ENCODE data around the gene GALNT2. TPM values are rescaled to one million over a fixed set of nuclear protein-coding genes. Genes with fewer than 3 reads are reported as not detected.

GALNT2 gene
- polyA plus RNA-seq, 1 of the 3 experiments (the other 2 are of a cell fraction): 118 TPM

DNA sequence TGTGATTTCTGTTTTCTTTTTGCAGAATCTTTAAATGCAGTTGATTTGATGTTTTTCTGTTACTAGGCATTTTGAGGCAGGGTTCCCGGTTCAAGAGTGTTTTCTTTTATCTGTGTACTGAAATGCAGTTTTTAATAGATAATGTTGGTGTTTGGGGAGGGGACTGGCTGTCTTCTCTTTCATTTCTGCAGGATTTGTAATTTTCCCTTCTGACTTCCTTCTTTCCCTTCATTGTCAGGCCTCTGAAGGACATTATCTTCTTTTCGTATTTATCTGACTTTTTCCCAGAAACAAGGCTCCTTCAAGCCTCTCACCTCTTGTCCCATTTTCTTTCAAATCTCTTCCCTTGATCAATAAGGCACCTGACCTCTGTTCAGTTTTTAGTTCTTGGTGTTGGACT lies 1.5 kb upstream of the GALNT2 start:
- Histone ChIP-seq H3K27me3 (ENCODE audit: insufficient read depth) (no peaks in the 10 kb centered on the region), H2AFZ (ENCODE audit: low read depth) (peak overlapping the region; percentile 97), H3K9me2 (no peaks in the 10 kb centered on the region), H3K4me1 (ENCODE audit: control insufficient read depth in 1 of 2, insufficient read depth in 2 of 2, low read depth in 1 of 2, low read length in 1 of 2) (peaks cover 16 to 20% of the 10 kb centered on the region in 2 experiments; a peak in 3 of 4 replicates), H3K79me2 (ENCODE audit: insufficient read depth) (peaks cover 32% of the 10 kb centered on the region), H3K27ac (ENCODE audit: low read depth in 2 of 2, low read length in 1 of 2) (no peak overlapping the region), H3K36me3 (replicated peaks in 1 of 2; ENCODE audit: control insufficient read depth in 1 of 2, insufficient read depth in 2 of 2, low read length in 1 of 2) (no peaks in the 10 kb centered on the region), H3K4me2 (no peak overlapping the region), H3K9me3 (peaks cover 4% of the 10 kb centered on the region; the same call in 1 of the 2 replicates), H4K20me1 (ENCODE audit: insufficient read depth) (peaks cover 27% of the 10 kb centered on the region), H3K9ac (no peak overlapping the region), H3F3A (replicated peaks; ENCODE audit: insufficient read depth) (peaks cover 15% of the 10 kb centered on the region), H3K4me3 (ENCODE audit: low read depth in 2 of 2, low read length in 1 of 2) (no peak overlapping the region)
- no peak for TF ChIP-seq SIN3A (IDR thresholded peaks at IDR 0.05; ENCODE audit: borderline replicate concordance, low read depth, low read length)
- TF ChIP-seq REST (IDR thresholded peaks at IDR 0.05; ENCODE audit: low read depth, low read length): no peak
- no peak for TF ChIP-seq EP300 (IDR thresholded peaks at IDR 0.05; ENCODE audit: borderline replicate concordance in 1 of 2, low read depth in 1 of 2, low read length in 1 of 2)
- TF ChIP-seq TCF12 (IDR thresholded peaks at IDR 0.05): no peak
- TF ChIP-seq RAD21 (IDR thresholded peaks at IDR 0.05; ENCODE audit: low read length): no peak
- TF ChIP-seq TAF1 (IDR thresholded peaks at IDR 0.05; ENCODE audit: borderline replicate concordance, low read depth, low read length): no peak
- no peak for DNase-seq
- POLR2A ChIA-PET: no interaction called here
- CTCF ChIA-PET: interaction anchor here (0.5 kb wide), 1 partner anchor 29 kb away, joined by 3 read pairs; no protein-coding TSS in a partner anchor
- 90% methylated on average over 2 of the region's 2 CpGs for WGBS (ENCODE audit: low lambda C conversion rate)

GRCh38 chr1:230066031-230066430 lies 1.0 kb upstream of the GALNT2 start:
- no peak for TF ChIP-seq EP300 (IDR thresholded peaks at IDR 0.05; ENCODE audit: borderline replicate concordance in 1 of 2, low read depth in 1 of 2, low read length in 1 of 2)
- H3K27me3 ChIP-seq (ENCODE audit: insufficient read depth): no peaks in the 10 kb centered on the region
- peaks cover 36% of the 10 kb centered on the region for H3K79me2 ChIP-seq (ENCODE audit: insufficient read depth)
- H3K36me3 ChIP-seq (replicated peaks in 1 of 2; ENCODE audit: control insufficient read depth in 1 of 2, insufficient read depth in 2 of 2, low read length in 1 of 2): no peaks in the 10 kb centered on the region
- H3F3A ChIP-seq (replicated peaks; ENCODE audit: insufficient read depth): peaks cover 15% of the 10 kb centered on the region
- CTCF ChIA-PET: interaction anchor here (0.5 to 1.1 kb wide), 2 partner anchors 19 to 30 kb away, joined by 3 read pairs; no protein-coding TSS in a partner anchor
- H3K4me3 ChIP-seq (ENCODE audit: low read depth in 2 of 2, low read length in 1 of 2): peak overlapping the region; percentile 63 to 98; a peak in 3 of 4 replicates
- POLR2A ChIA-PET: no interaction called here
- peaks cover 16 to 20% of the 10 kb centered on the region in 2 experiments; a peak in 3 of 4 replicates for H3K4me1 ChIP-seq (ENCODE audit: control insufficient read depth in 1 of 2, insufficient read depth in 2 of 2, low read depth in 1 of 2, low read length in 1 of 2)
- no peak overlapping the region for H3K9ac ChIP-seq
- H3K27ac ChIP-seq (ENCODE audit: low read depth in 2 of 2, low read length in 1 of 2): peak overlapping the region in 1 of 2 experiments; percentile 91; a peak in 1 of 4 replicates
- no peak for DNase-seq
- H4K20me1 ChIP-seq (ENCODE audit: insufficient read depth): peaks cover 31% of the 10 kb centered on the region
- H3K9me2 ChIP-seq: no peaks in the 10 kb centered on the region
- H2AFZ ChIP-seq (ENCODE audit: low read depth): peak overlapping the region; percentile 97
- H3K9me3 ChIP-seq: peaks cover 4% of the 10 kb centered on the region; the same call in 1 of the 2 replicates
- H3K4me2 ChIP-seq: peak overlapping the region; percentile 89
- 90% methylated on average over 8 of the region's 8 CpGs for WGBS (ENCODE audit: low lambda C conversion rate)
